Activated CD8-positive, alpha-beta memory T cell treated with anti-CD3 and anti-CD28 coated beads for 24 hours (primary cell): ENCODE measurements around the gene MIA2.
"Not testable (repeated sequence)": the region's sequence is repeated elsewhere in the genome, so short reads cannot be mapped to it uniquely, and the experiment has no call there.

Source experiments
- DNase-seq: peaks from one replicate; pipeline ENCODE4 v3.0.0-alpha.2; 2020

Gene MIA2

DNA sequence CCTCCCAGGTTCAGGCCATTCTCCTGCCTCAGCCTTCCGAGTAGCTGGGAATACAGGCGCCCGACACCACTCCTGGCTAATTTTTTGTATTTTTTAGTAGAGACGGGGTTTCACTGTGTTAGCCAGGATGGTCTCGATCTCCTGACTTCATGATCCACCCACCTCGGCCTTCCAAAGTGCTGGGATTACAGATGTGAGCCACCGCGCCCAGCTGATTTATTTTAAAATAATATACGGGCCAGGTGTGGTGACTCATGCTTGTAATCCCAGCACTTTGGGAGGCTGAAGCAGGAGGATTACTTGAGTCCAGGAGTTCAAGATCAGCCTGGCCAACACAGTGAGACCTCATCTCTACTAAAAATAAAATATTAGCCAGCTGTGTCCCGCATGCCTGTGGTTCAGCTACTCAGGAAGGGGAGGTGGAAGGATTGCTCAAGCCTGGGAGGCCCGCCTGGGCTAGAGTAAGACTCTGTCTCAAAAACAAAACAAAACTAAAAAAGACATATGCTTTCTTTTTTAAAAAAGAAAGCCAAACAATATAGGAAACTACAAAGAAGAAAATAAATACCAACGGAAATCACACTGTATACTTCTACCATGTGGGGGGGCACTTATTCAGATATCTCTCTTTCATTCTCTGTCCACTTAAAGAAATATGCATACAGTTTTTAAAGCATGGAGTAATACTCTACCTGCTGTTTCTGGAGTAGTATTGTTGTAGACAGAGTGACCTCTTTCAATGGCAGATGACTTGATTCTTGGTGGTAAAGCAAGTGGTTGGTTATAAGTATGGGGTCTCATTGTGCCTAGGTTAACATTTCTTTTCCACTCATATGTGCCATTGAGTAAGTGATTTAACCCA is 930 bp upstream of the MIA2 start:
- no peak for DNase-seq

DNA sequence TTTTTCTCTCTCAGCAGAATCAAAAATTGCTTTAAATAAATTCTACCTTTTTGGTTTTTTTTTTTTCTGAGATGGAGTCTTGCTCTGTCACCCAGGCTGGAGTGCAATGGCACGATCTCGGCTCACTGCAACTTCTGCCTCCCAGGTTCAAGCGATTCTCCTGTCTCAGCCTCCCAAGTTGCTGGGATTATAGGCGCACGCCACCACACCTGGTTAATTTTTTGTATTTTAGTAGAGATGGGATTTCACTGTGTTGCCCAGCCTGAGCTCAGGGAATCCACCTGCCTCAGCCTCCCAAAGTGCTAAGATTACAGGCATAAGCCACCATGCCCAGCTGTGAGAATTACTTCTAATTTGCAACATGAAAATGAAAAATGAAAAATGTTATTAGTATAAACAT is 1.3 kb downstream of the MIA2 start:
- not testable (repeated sequence) for DNase-seq

DNA sequence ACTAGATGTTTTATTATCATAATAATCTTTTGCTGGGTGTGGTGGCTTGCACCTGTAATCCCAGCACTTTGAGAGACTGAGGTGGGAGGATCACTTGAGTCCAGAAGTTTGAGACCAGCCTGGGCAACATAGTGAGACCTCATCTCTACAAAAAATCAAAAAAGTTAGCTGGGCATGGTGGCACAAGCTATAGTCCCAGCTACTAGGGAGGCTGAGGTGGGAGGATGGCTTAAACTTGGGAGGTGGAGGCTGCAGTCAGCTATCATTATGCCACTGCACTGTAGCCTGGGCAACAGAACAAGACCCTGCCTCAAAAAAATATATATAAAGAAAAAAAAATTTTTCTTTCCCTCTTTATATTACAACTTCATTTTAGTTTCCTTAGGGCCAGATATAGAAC is 1.8 kb downstream of the MIA2 start:
- not testable (repeated sequence) for DNase-seq

DNA sequence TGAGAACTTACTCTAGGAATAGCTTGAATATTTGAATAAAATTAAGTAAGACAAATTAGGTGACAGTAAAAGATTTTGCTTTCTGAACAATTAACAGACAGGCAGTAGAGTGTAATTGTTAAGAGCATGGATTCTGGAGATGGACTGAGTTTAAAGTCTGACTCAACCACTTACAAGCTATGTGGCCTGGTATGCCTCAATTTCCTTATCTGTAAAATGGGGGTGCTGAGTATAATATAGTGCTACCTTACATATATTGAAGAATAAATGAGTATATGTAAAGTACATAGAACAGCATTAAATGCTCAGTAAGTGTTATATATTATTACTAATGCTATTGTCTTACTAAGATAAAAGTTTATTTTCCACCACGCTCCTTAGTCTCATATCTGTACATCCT is 7.1 kb downstream of the MIA2 start:
- no peak for DNase-seq

DNA sequence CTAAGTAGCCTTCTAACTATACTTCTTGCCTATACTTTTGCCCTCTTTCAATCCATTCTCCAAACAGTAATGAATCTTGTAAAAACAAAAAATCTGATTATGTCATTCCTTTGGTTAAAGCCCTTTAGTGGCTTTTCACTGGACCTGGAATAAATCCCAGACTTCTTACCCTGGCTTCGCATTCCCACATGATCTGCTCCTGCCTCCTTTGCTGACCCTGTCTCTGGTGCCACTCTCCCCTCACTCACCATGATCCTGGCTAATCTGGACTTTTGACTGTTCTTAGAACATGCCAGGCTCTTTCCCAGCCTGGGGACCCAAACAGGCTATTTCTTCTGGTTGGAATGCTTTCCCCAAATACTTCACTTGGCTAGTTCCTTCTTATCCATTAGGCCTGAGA is 7.9 kb downstream of the MIA2 start:
- DNase-seq = no peak

DNA sequence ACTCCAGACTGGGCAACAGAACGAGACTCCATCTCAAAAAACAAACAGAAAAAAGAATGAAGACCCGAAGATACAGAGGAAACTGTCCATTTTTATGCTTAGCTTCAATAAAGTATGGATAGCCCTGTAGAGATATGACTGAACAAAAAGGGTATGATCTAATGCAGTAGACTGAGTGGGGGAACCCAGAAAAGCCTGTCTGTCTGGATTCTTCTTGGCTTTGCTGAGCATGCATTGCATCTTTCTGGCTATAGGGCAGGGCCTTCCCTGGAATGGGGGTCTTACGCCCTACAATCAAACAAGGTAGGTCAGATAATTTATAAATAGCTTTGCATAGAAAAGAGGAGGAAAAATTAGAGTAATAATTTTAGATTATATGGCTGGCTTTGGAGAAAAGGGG is 10.1 kb downstream of the MIA2 start:
- DNase-seq = no peak

DNA sequence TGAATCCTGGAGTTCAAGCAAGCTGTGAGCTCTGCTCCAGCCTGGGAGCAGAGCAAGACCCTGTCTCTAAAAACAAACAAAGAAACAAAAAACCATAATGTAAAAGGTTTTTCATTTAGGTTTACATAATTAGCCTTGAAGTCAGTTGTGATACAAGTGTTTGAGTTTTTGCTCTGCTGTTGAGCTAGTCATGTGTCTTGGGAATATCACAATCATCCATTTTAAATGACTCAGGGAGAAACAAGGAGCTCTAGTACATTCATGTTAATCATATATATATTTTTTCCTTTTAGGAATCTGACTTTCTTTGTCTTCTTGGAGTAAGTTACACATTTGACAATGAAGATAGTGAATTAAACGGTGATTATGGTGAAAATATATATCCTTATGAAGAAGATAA is 12.9 kb downstream of the MIA2 start:
- no peak for DNase-seq

DNA sequence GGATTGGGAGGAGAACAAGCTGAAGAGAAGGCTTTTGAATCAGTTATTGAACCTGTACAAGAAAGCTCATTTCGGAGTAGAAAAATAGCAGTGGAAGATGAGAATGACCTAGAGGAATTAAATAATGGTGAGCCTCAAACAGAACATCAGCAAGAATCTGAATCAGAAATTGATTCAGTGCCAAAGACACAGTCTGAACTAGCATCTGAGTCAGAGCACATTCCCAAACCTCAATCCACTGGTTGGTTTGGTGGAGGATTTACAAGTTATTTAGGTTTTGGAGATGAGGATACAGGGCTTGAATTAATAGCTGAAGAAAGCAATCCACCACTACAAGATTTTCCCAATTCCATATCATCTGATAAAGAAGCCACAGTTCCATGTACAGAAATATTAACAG is 13.5 kb downstream of the MIA2 start:
- DNase-seq = no peak

DNA sequence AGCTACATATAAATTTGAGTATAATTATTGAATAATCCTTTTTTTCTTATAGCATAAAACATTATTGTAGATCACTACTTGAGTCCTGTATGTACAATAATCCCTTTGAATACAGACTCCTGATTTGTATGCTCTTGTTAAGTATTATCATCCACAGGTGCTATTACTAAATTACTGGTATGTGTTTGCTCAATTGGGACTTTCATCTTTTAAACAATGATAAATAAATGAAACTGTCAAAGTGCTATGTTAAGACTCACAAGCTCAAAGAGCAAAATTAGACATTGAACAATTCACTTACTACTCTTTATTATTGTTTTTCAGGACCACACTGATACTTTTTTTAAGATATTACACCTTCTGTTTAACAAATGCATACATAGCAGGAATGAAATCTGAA is 17.8 kb downstream of the MIA2 start:
- DNase-seq = no peak

DNA sequence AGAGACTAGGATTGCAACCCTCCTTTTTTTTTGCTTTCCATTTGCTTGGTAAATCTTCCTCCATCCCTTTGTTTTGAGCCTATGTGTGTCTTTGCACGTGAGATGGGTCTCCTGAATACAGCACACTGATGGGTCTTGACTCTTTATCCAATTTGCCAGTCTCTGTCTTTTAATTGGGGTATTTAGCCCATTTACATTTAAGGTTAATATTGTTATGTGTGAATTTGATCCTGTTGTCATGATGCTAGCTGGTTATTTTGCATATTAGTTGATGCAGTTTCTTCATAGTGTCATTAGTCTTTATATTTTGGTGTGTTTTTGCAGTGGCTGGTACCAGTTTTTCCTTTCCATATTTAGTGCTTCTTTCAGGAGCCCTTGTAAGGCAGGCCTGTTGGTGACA is 23.7 kb downstream of the MIA2 start:
- not testable (repeated sequence) for DNase-seq

DNA sequence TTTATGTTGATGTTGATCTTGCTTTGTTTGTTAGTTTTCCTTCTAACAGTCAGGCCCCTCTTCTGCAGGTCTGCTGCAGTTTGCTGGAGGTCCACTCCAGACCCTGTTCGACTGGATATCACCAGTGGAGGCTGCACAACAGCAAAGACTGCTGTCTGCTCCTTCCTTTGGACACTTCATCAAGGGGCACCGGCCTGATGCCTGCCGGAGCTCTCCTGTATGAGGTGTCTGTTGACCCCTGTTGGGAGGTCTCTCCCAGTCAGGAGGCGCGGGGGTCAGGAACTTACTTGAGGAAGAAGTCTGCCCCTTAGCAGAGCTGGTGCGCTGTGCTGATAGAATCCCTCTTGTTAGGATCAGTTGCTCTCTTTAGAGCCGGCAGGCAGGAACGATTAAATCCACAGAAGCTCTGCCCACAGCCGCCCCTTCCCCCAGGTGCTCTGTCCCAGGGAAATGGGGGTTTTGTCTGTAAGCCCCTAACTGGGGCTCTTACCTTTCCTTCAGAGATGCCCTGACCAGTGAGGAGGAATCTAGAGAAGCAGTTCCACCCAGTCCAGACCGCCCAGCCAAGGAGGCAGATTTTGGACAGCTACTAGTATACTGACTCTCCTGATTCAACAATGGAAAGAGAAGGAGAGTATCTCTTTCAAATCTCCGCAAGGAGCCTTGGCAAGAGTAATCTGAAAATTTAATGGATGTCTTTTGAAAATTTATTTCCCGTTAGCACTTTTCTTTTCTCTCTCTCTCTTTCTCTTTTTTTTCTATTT is 25.2 kb downstream of the MIA2 start:
- DNase-seq = no peak

DNA sequence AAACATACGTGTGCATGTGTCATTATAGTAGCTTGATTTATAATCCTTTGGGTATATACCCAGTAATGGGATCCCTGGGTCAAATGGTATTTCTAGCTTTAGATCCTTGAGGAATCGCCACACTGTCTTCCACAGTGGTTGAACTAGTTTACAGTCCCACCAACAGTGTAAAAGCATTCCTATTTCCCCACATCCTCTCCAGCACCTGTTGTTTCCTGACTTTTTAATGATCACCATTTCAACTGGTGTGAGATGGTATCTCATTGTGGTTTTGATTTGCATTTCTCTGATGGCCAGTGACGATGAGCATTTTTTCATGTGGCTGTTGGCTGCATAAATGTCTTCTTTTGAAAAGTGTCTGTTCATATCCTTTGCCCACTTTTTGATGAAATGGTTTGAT is 26.4 kb downstream of the MIA2 start:
- not testable (repeated sequence) for DNase-seq

DNA sequence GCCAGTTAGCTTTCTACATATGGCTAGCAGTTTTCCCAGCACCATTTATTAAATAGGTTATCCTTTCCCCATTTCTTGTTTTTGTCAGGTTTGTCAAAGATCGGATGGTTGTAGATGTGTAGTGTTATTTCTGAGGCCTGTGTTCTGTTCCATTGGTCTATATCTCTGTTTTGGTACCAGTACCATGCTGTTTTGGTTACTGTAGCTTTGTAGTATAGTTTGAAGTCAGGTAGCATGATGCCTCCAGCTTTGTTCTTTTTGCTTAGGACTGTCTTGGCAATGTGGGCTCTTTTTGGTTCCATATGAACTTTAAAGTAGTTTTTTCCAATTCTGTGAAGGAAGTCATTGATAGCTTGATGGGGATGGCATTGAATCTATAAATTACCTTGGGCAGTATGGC is 28.5 kb downstream of the MIA2 start:
- not testable (repeated sequence) for DNase-seq

DNA sequence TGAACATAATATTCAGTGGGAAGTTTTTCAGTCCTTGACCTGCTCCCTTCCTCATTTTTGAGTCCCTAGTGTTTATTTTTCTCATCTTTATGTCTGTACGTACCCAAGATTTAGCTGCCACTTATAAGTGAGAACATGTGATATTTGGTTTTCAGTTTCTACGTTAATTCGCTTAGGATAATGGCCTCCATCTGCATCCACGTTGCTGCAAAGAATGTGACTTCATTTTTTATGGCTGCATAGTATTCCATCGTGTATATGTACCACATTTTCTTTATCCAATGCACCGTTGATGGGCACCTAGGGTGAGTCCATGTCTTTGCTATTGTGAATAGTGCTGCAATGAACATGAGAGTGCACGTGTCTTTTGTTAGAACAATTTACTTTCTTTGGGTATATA is 30.3 kb downstream of the MIA2 start:
- DNase-seq = no peak

DNA sequence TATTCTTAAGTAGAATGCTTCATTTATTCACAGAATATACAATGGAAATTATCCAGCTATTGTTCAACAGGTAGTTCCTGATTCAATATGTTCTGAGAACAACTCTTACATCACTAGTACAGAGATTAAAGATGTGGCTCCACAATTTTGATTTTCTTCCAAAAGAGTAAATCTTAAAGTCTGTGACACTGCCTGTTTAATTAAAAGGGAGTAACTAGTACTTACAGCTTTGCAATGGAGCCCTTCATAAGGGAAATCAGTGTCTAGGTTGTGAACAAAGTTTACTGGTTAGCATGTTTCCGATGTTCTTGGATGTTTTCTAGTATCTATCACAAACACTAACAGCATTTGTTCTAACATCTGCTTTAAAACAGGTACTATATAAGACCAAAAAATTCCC is 30.8 kb downstream of the MIA2 start:
- no peak for DNase-seq

DNA sequence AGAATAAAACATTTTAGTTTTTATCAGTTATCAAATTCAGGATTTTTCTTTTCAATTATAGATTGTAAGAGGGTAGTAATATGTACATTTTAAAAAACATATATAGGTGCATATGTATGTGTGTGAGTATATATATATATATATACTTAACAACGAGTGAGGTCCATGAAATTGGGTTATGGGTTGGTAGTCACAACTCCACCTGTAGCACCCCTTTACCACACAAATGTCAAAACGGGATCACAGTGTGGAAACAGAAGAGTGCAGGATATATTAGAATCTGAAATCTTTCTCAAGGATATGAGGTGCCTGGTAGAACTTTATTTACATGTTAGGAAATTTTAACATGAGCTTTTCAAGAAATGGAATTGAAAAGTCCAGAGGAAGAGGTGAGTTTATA is 31.3 kb downstream of the MIA2 start:
- no peak for DNase-seq

DNA sequence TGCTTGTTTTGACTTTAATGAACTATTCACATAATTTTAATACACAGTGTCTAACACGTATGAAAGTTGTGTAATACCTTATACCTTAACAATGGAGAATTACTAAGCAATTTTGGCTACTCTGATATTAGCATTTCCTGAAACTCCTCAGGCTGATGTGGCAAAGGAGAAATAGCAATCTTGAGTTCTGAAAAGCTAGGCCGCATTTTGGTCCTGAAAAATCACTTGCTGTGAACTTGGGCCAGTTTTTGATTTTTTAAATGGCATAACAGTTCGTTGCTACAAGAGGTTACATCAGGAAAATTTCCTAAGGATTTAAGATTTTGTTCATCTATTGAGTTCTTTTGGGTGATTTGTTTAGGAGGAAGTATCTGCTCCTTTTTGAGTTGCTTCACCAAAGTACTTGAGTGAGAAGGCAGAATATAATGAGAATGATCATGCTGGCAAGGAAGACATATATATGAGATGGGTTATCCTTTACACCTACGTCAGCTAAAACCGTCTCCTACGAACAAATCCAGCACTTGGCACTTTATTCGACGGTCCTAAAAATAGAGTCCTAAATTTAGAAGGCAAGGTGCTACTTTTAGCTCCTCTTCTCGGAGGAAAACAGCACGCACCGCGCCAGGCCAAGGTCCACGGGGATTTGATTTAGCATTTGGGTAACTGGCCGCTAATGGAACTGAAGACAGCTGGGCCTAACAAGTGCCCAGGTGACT is 32.2 kb downstream of the MIA2 start:
- DNase-seq = no peak

DNA sequence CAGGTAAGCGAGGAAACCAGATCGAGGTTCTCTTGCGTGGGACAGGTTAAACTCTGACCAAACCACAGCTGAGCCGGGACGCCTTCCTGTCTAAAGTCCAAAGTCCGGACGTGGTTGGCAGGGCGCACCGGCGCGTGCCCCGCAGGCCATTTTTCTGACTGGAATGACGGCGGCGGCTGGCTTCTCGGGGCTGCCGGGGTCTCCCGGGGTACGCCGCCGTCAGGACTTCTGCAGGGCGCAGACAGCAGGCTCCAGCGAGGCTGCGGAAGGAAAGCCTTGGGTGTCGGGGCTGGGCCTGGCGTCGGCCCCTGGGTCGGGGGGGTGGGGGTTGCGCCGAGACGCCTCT is 32.8 kb downstream of the MIA2 start:
- no peak for DNase-seq

DNA sequence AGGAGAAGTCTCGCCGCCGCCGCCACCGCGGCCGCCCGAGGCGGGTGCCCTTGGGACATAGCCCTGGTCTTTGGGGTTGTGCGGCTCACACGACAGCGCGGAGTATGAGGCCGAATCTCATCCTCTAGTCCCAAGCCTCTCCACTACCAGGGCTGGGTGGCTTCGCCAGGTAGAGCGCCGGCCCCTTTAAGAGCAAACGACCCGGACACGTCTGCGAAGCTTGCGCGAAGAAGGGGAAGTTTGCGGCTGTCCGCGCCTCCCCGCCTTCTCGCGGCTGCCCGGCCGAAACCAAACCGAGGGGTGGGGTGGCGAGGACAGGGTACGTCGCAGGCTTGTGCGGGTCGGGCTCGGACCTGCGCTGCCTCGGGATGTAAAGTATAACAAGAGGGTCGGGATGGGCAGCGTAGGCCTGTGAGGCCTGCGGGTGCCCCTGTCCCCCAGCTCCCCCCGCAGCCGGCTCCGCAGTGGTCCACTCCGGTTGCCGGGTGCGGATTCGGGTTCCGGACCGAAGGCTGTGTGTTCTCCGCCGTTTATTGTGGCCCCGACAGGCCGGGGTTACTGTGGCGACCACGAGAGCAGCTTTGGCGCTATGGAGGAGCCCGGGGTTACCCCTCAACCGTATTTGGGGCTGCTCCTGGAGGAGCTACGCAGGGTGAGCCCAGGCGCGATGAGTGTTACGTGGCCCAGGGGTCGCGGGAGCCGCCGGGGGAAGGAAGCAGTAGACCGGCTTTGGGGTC is 33.3 kb downstream of the MIA2 start:
- DNase-seq = peak; percentile 91

DNA sequence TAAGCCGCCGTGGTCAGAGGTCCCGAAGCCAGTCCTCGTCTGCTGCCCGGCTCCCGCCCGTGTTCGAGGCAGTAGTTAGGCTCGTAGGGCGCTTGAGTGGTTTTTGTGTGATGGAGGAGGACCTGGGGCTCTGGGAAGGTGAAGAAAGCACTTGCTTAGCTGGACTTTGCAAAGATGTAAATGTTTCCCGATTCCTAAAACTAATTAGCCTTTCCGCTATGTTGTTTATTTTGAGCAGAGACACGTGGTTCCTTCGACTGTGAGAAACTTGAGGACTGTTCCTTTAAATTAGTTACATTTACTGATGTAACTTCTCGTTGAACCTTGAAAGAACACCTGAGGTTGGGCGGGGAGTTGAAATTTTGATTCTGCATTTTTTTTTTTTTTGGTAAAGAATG is 33.9 kb downstream of the MIA2 start:
- no peak for DNase-seq

DNA sequence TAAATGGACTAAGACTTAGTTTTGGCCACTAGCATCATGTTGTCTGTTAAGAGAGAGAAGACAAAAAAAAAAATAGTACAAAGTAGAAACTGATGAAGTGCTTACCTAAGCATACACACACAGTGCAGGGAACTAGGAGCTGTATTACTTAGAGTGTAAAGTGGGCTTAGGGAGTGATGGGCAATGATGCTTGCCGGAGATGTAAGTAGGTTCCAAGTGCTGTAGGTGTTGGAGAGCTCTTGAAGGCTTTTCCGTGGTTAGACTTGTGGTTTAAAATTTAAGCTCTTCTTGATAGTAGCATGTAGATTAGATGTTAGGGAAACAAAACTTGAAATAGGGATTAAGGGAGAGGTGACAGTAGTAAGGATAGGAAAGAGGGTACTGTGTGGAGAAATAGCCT is 34.7 kb downstream of the MIA2 start:
- DNase-seq = no peak

DNA sequence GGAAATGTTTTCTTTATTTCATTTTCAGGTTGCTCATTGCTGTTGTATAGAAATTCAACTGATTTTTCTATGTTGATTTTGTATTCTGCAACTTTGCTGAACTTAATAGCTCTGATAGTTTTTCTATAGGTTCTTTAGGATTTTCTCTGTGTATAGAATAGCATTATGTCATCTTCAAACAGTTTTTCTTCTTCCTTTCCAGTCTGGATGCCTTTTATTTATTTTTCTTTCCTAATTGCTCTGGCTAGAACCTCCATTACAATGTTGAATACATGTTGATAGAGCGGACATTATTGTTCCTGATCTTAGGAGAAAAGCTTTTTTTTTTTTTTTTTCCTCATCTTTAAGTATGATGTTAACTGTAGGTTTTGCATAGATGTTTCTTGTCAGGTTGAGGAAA is 39.2 kb downstream of the MIA2 start:
- no peak for DNase-seq

DNA sequence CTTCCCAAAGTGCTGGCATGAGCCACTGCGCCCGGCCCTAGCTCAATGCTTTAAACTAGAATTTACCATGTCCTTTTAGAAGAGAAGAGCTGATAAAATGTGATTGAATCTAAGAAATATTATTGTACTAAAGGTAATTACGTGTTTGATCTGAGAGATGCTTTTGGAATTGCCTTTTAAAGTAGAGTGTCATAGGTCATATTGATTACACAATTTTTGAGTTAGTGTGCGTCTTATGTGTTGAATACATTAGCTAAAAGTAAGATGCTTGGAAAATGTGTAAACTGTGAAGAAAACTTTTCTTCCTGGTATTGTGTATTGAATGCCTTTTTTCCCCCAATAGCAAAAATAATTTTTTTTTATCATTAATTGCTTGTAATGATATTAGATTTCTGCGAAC is 41.7 kb downstream of the MIA2 start:
- DNase-seq = no peak
